ENCODE results near the gene BARX2.

The BARX2 gene

GRCh38 chr11:129404731-129405130 lies 29.1 kb downstream of the BARX2 start:
- no peak for DNase-seq

GRCh38 chr11:129408865-129409444 lies 33.3 kb downstream of the BARX2 start:
- no peak for DNase-seq

GRCh38 chr11:129410395-129410960 lies 34.8 kb downstream of the BARX2 start:
- no peak for DNase-seq

- no peak for DNase-seq
Observed at GRCh38 chr11:129412494-129412893, 36.8 kb downstream of the BARX2 start.

GRCh38 chr11:129414144-129414872 lies 38.7 kb downstream of the BARX2 start:
- no peak for DNase-seq

- no peak for DNase-seq
Observed at GRCh38 chr11:129416080-129416820, 40.6 kb downstream of the BARX2 start.

- DNase-seq = no peak
Observed at GRCh38 chr11:129417458-129417857, 41.8 kb downstream of the BARX2 start.

GRCh38 chr11:129418039-129418438 lies 42.4 kb downstream of the BARX2 start:
- DNase-seq = no peak

GRCh38 chr11:129419386-129419785 lies 43.7 kb downstream of the BARX2 start:
- DNase-seq = no peak

- no peak for DNase-seq
Observed at GRCh38 chr11:129423426-129423825, 47.8 kb downstream of the BARX2 start.

- DNase-seq = no peak
Observed at GRCh38 chr11:129425214-129425613, 49.6 kb downstream of the BARX2 start.

GRCh38 chr11:129426038-129426437 lies 50.4 kb downstream of the BARX2 start:
- no peak for DNase-seq

- DNase-seq = no peak
Observed at GRCh38 chr11:129426776-129427175, 51.1 kb downstream of the BARX2 start.

GRCh38 chr11:129427376-129427775 lies 51.7 kb downstream of the BARX2 start:
- no peak for DNase-seq

- DNase-seq = no peak
Observed at GRCh38 chr11:129427816-129428406, 52.3 kb downstream of the BARX2 start.

- no peak for DNase-seq
Observed at GRCh38 chr11:129428557-129428956, 52.9 kb downstream of the BARX2 start.

GRCh38 chr11:129434641-129435498 lies 59.2 kb downstream of the BARX2 start:
- no peak for DNase-seq

GRCh38 chr11:129435499-129436245 lies 60.0 kb downstream of the BARX2 start:
- DNase-seq = no peak

- no peak for DNase-seq
Observed at GRCh38 chr11:129436573-129436972, 60.9 kb downstream of the BARX2 start.

GRCh38 chr11:129440028-129440713 lies 64.5 kb downstream of the BARX2 start:
- DNase-seq = no peak

- no peak for DNase-seq
Observed at GRCh38 chr11:129442171-129442570, 66.5 kb downstream of the BARX2 start.
